Measurements from ENCODE around the gene PIK3CB.
A peak's percentile ranks its signal among the peaks of the same experiment; 100 is the strongest.
"Not testable (repeated sequence)": the region's sequence is repeated elsewhere in the genome, so short reads cannot be mapped to it uniquely, and the experiment has no call there.

Gene PIK3CB

DNA sequence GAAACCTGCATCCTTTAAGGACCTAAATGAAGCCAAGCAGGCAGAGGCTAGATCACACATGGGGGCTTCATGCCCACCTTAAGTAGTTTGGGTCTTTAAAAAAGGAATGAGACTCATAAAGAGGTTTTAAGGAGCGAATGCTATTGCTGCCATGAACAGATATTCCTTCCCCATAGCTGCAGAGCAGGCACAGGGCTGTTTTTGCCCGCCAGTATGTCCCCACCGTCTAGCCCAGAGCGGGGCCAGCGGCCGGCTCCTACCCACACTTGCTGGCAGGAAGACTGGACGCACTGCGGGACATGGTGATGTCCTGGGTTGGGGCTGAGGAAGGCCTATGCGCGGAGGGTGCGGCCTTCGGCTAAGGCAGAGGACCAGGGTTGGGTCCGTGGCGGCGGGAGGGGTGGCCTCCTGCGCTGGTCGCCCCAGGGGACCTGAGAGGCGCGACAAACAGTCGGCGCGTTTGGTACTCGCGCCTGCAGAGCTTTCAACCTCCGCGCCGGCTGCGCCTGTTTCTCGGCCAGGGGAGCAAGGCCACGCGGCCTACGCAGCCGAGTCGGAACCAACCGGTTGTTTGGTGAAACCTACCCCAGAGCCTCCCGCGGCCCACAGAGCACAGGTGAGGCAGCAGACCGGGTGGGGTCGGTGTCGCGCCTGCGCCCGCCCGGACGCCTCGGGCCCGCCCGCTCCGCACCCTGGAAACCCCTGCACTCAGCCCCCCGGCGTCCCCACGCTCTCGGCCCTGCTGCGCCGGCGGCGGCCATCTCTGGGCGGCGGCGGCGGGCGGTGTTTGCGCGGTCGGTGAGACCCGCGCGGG, 226.2 kb downstream of the PIK3CB start, which contains the start of gene FAIM:
FAIM (plus strand) TSS at position 450 of the 814 bp plus-strand sequence. CDS start 10,956 bp downstream, outside the sequence.
- peak; percentile 26 for DNase-seq (ENCODE audit: low read depth)

DNA sequence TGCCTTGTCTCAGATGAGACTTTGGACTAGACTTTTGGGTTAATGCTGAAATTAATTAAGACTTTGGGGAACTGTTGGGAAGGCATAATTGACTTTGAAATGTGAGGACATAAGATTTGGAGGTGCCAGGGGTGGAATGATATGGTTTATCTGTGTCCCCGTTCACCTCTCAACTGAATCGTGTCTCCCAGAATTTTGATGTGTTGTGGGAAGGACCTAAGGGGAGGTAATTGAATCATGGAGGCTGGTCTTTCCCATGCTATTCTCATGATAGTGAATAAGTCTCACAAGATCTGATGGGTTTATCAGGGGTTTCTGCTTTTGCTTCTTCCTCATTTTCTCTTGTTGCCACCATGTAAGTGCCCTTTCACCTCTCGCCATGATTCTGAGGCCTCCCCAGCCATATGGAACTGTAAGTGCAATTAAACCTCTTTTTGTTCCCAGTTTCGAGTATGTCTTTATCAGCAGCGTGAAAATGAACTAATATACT, 230.6 kb downstream of the PIK3CB start:
- DNase-seq (ENCODE audit: low read depth) = not testable (repeated sequence)
